Fibroblast of lung (primary cell): Measurements from ENCODE around the gene HAPLN3. TPM values are rescaled to one million over a fixed set of nuclear protein-coding genes. Genes with fewer than 3 reads are reported as not detected.

Experiments
- DNase-seq, 2 donors: peaks; one replicate each; pipeline versions ENCODE4 v3.0.0 to v3.0.0-alpha.2; 2010; ENCODE audit warnings: low read depth in 2 of 2
- H2AFZ ChIP-seq: 2 replicates; pipeline ENCODE4 v1.5.1; 2012; ENCODE audit warnings: low read length, control low read depth, inconsistent platforms
- H3K27ac ChIP-seq: 2 replicates; pipeline ENCODE4 v1.5.1; 2011; ENCODE audit warnings: low read length, control low read depth; ENCODE audit not compliant: insufficient read depth
- H3K27me3 ChIP-seq: 2 replicates; pipeline ENCODE4 v1.5.1; 2011; ENCODE audit warnings: mild to moderate bottlenecking, low read length; ENCODE audit not compliant: control insufficient read depth, insufficient read depth
- H3K36me3 ChIP-seq: 2 replicates; pipeline ENCODE4 v1.5.1; 2011; ENCODE audit warnings: low read length; ENCODE audit not compliant: control insufficient read depth, insufficient read depth
- H3K4me1 ChIP-seq: 2 replicates; pipeline ENCODE4 v1.5.1; 2011; ENCODE audit warnings: low read length; ENCODE audit not compliant: control insufficient read depth, insufficient read depth; ENCODE audit errors: extremely low read depth
- H3K4me2 ChIP-seq: 2 replicates; pipeline ENCODE4 v1.5.1; 2011; ENCODE audit warnings: low read length, control low read depth; ENCODE audit not compliant: insufficient read depth; ENCODE audit errors: extremely low read depth
- H3K4me3 ChIP-seq, 4 experiments: fragments of 200-600 bp in 1 of 4; sonication (generic) in 1 of 4; replicated peaks in 1 of 4; 2 replicates each; pipeline ENCODE4 v1.5.1; 2011 to 2016; ENCODE audit warnings: low read length in 4 of 4, low read depth in 3 of 4, mild to moderate bottlenecking in 3 of 4, control low read depth in 2 of 4, inconsistent platforms in 1 of 4, mixed read lengths in 1 of 4; ENCODE audit not compliant: insufficient read depth in 1 of 4; ENCODE audit errors: control extremely low read depth in 1 of 4
- H3K79me2 ChIP-seq: 2 replicates; pipeline ENCODE4 v1.5.1; 2012; ENCODE audit warnings: mild to moderate bottlenecking, low read length, inconsistent platforms; ENCODE audit not compliant: control insufficient read depth, insufficient read depth
- H3K9ac ChIP-seq: 2 replicates; pipeline ENCODE4 v1.5.1; 2011; ENCODE audit warnings: mild to moderate bottlenecking, low read length, control low read depth; ENCODE audit not compliant: insufficient read depth
- H3K9me3 ChIP-seq: 2 replicates; pipeline ENCODE4 v1.5.1; 2012; ENCODE audit warnings: low read depth, low read length; ENCODE audit not compliant: control insufficient read depth, insufficient read depth
- H4K20me1 ChIP-seq: 2 replicates; pipeline ENCODE4 v1.5.1; 2011; ENCODE audit warnings: low read length; ENCODE audit not compliant: control insufficient read depth, insufficient read depth; ENCODE audit errors: extremely low read depth
- CTCF ChIP-seq, 2 donors: IDR thresholded peaks in 1 of 2; conservative IDR thresholded peaks in 1 of 2; 1 replicate in 1 of 2; 2 replicates in 1 of 2; pipeline ENCODE4 v1.5.1; 2011 to 2012; ENCODE audit warnings: low read length in 2 of 2, control low read depth in 1 of 2, inconsistent platforms in 1 of 2, low read depth in 1 of 2, mild to moderate bottlenecking in 1 of 2
- EZH2 ChIP-seq: IDR thresholded peaks from 2 replicates; pipeline ENCODE4 v1.5.1; 2012; ENCODE audit warnings: low read length, control low read depth, mild to moderate bottlenecking; ENCODE audit errors: missing control alignments
- polyA plus RNA-seq, 2 donors: library from polyadenylated mRNA; depleted of rRNA in 1 of 2; stranded (reverse) in 1 of 2; unstranded in 1 of 2; fragments of >200 nt; gene quantifications; 2 replicates each; pipeline ENCODE4 v1.2.1, GENCODE V29; 2011 to 2012; ENCODE audit warnings: missing spikeins in 1 of 2
- total RNA-seq: library from RNA; depleted of rRNA; stranded (reverse); fragments of >200 nt; gene quantifications from 2 replicates; pipeline ENCODE4 v1.2.1, GENCODE V29; 2014

Gene HAPLN3
- total and polyA plus RNA-seq, 2 donors (not counting 1 experiment from before 2014, with no cell fraction given), result 3.1 to 4.3 TPM

- H3K4me3 ChIP-seq, result no peak overlapping the region
- H3K4me2 ChIP-seq, result no peak overlapping the region
- no peak overlapping the region for H3K9ac ChIP-seq
- no peaks in the 10 kb centered on the region for H3K27me3 ChIP-seq
- H2AFZ ChIP-seq, result no peak overlapping the region
- no peak overlapping the region for H3K27ac ChIP-seq
- H4K20me1 ChIP-seq, result no peaks in the 10 kb centered on the region
- no peaks in the 10 kb centered on the region for H3K79me2 ChIP-seq
- no peaks in the 10 kb centered on the region for H3K4me1 ChIP-seq
- no peak for DNase-seq
- H3K9me3 ChIP-seq, result no peaks in the 10 kb centered on the region
- TF ChIP-seq EZH2, result no peak
- TF ChIP-seq CTCF (conservative IDR thresholded peaks at IDR 0.05 in 1 of 2, IDR thresholded peaks at IDR 0.05 in 1 of 2; ENCODE audit: low read depth in 1 of 2, low read length in 2 of 2), result no peak
- no peaks in the 10 kb centered on the region for H3K36me3 ChIP-seq
Observed at GRCh38 chr15:88842156-88842555, 53.2 kb downstream of the HAPLN3 start.

- H3K9ac ChIP-seq, result no peak overlapping the region
Observed at GRCh38 chr15:88841236-88841635, 54.1 kb downstream of the HAPLN3 start.

GRCh38 chr15:88839961-88840360, 55.4 kb downstream of the HAPLN3 start:
- no peak overlapping the region for H2AFZ ChIP-seq
- no peaks in the 10 kb centered on the region for H3K9me3 ChIP-seq
- no peak overlapping the region for H3K4me2 ChIP-seq

More at GRCh38 chr15:88841236-88841635, 54.1 kb downstream of the HAPLN3 start:
- H4K20me1 ChIP-seq, result no peaks in the 10 kb centered on the region
- no peak overlapping the region for H3K4me3 ChIP-seq
- no peaks in the 10 kb centered on the region for H3K9me3 ChIP-seq
- TF ChIP-seq CTCF (conservative IDR thresholded peaks at IDR 0.05 in 1 of 2, IDR thresholded peaks at IDR 0.05 in 1 of 2; ENCODE audit: low read depth in 1 of 2, low read length in 2 of 2), result no peak
- no peak for TF ChIP-seq EZH2
- H3K27me3 ChIP-seq, result no peaks in the 10 kb centered on the region
- H3K4me2 ChIP-seq, result no peak overlapping the region
- H3K4me1 ChIP-seq, result no peaks in the 10 kb centered on the region
- no peak overlapping the region for H2AFZ ChIP-seq
- H3K27ac ChIP-seq, result no peak overlapping the region
- H3K36me3 ChIP-seq, result no peaks in the 10 kb centered on the region
- no peaks in the 10 kb centered on the region for H3K79me2 ChIP-seq
- no peak for DNase-seq

More at GRCh38 chr15:88839961-88840360, 55.4 kb downstream of the HAPLN3 start:
- Histone ChIP-seq H3K4me3 (no peak overlapping the region), H3K79me2 (no peaks in the 10 kb centered on the region), H3K9ac (no peak overlapping the region), H3K27ac (no peak overlapping the region), H3K4me1 (no peaks in the 10 kb centered on the region), H4K20me1 (no peaks in the 10 kb centered on the region), H3K36me3 (no peaks in the 10 kb centered on the region), H3K27me3 (no peaks in the 10 kb centered on the region)
- TF ChIP-seq EZH2, result no peak
- no peak for DNase-seq
